HEK293 (cell line): Measurements from ENCODE around the gene JKAMP.

Experiments used
- GFI1B ChIP-seq: fragments of 450-650 bp; formaldehyde crosslinking; IDR thresholded peaks from 2 replicates; pipeline ENCODE4 v1.5.1; 2016; ENCODE audit warnings: missing biosample characterization, missing genetic modification characterization
- ZNF302 ChIP-seq: fragments of 450-650 bp; formaldehyde crosslinking; IDR thresholded peaks from 2 replicates; pipeline ENCODE4 v1.5.1; 2016; ENCODE audit warnings: missing biosample characterization, missing genetic modification characterization, low read depth
- ZNF830 ChIP-seq: fragments of 450-650 bp; IDR thresholded peaks from 2 replicates; pipeline ENCODE4 v1.5.0; 2018; ENCODE audit warnings: missing biosample characterization, missing genetic modification characterization, low read depth, mild to moderate bottlenecking, moderate library complexity
- TF ChIP-seq, protein P1 (sequence below): fragments of 450-650 bp; formaldehyde crosslinking; IDR thresholded peaks from 2 replicates; pipeline ENCODE4 v1.5.1; 2016; ENCODE audit warnings: missing biosample characterization, missing genetic modification characterization
- TF ChIP-seq, protein P2 (sequence below): fragments of 450-650 bp; formaldehyde crosslinking; IDR thresholded peaks from 2 replicates; pipeline ENCODE4 v1.5.1; 2016; ENCODE audit warnings: missing biosample characterization, missing genetic modification characterization
- TF ChIP-seq, protein P3 (sequence below): fragments of 450-650 bp; formaldehyde crosslinking; IDR thresholded peaks from 2 replicates; pipeline ENCODE4 v1.5.1; 2016; ENCODE audit warnings: missing biosample characterization, missing genetic modification characterization
- TF ChIP-seq, protein P4 (sequence below): fragments of 450-650 bp; formaldehyde crosslinking; IDR thresholded peaks from 2 replicates; pipeline ENCODE4 v1.5.1; 2017; ENCODE audit warnings: missing biosample characterization, missing genetic modification characterization

DNA sequence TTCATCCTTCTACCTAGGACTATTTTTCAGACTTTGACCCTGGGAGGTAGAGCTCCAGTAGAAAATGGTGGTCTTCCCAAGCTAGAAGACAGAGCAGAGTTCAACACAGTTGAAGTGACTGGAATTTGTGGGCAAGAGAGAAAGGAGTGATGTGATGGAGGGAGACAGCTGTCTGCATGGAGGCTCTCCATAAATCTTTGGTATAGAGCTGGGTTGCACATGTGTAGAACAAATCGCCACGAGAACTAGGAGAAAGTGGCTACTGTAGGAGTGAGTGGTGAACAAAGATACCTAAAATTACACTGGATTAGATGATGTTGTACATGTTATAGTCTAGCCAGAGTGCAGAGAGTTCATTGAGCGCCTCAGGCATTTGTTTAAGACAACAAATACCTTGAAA, 33.6 kb upstream of the JKAMP start:
- TF ChIP-seq, protein P1, sequence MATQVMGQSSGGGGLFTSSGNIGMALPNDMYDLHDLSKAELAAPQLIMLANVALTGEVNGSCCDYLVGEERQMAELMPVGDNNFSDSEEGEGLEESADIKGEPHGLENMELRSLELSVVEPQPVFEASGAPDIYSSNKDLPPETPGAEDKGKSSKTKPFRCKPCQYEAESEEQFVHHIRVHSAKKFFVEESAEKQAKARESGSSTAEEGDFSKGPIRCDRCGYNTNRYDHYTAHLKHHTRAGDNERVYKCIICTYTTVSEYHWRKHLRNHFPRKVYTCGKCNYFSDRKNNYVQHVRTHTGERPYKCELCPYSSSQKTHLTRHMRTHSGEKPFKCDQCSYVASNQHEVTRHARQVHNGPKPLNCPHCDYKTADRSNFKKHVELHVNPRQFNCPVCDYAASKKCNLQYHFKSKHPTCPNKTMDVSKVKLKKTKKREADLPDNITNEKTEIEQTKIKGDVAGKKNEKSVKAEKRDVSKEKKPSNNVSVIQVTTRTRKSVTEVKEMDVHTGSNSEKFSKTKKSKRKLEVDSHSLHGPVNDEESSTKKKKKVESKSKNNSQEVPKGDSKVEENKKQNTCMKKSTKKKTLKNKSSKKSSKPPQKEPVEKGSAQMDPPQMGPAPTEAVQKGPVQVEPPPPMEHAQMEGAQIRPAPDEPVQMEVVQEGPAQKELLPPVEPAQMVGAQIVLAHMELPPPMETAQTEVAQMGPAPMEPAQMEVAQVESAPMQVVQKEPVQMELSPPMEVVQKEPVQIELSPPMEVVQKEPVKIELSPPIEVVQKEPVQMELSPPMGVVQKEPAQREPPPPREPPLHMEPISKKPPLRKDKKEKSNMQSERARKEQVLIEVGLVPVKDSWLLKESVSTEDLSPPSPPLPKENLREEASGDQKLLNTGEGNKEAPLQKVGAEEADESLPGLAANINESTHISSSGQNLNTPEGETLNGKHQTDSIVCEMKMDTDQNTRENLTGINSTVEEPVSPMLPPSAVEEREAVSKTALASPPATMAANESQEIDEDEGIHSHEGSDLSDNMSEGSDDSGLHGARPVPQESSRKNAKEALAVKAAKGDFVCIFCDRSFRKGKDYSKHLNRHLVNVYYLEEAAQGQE, result no peak
- TF ChIP-seq ZNF830 (tag by site-specific recombination) (no peak), ZNF302 (tag by site-specific recombination) (no peak), GFI1B (tag by site-specific recombination) (no peak)
- TF ChIP-seq, protein P2, sequence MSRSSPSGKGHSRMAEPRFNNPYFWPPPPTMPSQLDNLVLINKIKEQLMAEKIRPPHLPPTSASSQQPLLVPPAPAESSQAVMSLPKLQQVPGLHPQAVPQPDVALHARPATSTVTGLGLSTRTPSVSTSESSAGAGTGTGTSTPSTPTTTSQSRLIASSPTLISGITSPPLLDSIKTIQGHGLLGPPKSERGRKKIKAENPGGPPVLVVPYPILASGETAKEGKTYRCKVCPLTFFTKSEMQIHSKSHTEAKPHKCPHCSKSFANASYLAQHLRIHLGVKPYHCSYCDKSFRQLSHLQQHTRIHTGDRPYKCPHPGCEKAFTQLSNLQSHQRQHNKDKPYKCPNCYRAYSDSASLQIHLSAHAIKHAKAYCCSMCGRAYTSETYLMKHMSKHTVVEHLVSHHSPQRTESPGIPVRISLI (tag by site-specific recombination), result no peak
- TF ChIP-seq, protein P3, sequence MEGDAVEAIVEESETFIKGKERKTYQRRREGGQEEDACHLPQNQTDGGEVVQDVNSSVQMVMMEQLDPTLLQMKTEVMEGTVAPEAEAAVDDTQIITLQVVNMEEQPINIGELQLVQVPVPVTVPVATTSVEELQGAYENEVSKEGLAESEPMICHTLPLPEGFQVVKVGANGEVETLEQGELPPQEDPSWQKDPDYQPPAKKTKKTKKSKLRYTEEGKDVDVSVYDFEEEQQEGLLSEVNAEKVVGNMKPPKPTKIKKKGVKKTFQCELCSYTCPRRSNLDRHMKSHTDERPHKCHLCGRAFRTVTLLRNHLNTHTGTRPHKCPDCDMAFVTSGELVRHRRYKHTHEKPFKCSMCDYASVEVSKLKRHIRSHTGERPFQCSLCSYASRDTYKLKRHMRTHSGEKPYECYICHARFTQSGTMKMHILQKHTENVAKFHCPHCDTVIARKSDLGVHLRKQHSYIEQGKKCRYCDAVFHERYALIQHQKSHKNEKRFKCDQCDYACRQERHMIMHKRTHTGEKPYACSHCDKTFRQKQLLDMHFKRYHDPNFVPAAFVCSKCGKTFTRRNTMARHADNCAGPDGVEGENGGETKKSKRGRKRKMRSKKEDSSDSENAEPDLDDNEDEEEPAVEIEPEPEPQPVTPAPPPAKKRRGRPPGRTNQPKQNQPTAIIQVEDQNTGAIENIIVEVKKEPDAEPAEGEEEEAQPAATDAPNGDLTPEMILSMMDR (tag by site-specific recombination), result no peak
- TF ChIP-seq, protein P4, sequence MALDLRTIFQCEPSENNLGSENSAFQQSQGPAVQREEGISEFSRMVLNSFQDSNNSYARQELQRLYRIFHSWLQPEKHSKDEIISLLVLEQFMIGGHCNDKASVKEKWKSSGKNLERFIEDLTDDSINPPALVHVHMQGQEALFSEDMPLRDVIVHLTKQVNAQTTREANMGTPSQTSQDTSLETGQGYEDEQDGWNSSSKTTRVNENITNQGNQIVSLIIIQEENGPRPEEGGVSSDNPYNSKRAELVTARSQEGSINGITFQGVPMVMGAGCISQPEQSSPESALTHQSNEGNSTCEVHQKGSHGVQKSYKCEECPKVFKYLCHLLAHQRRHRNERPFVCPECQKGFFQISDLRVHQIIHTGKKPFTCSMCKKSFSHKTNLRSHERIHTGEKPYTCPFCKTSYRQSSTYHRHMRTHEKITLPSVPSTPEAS (tag by site-specific recombination), result no peak
